ENCODE measurements around the gene FAM50A. TPM values are rescaled to one million over a fixed set of nuclear protein-coding genes. Genes with fewer than 3 reads are reported as not detected.

The FAM50A gene
- total and polyA plus RNA-seq, 2 donors (not counting 1 experiment from before 2014, with no cell fraction given) = 44.5 to 79.8 TPM

- CTCF ChIA-PET = no interaction called here
- no peak overlapping the region for H3K4me2 ChIP-seq (replicated peaks; ENCODE audit: low read depth, low read length, poor library complexity, severe bottlenecking)
- peaks cover 6% of the 10 kb centered on the region for H4K20me1 ChIP-seq (ENCODE audit: control insufficient read depth, insufficient read depth, low read length, poor library complexity, severe bottlenecking)
- POLR2A ChIA-PET = no interaction called here
- 97% methylated on average over 17 of the region's 21 CpGs for WGBS (ENCODE audit: insufficient coverage)
- TF ChIP-seq CTCF (IDR thresholded peaks at IDR 0.05) = no peak
- TF ChIP-seq EZH2 (IDR thresholded peaks at IDR 0.05; ENCODE audit: borderline replicate concordance, insufficient read depth, low read depth, low read length, poor library complexity, severe bottlenecking) = no peak
- no peak overlapping the region for H3K9ac ChIP-seq (ENCODE audit: low read length)
- no peak for ATAC-seq (ENCODE audit: low read depth)
- peaks cover 16 to 31% of the 10 kb centered on the region in 2 donors for H3K4me1 ChIP-seq (ENCODE audit: control insufficient read depth in 2 of 2, insufficient read depth in 2 of 2, low read length in 2 of 2)
- H3K9me3 Mint-ChIP-seq (ENCODE audit: insufficient read depth) = no peaks in the 10 kb centered on the region
- DNase-seq = no peak
- no peaks in the 10 kb centered on the region for H3K27me3 Mint-ChIP-seq
- H3K36me3 ChIP-seq (replicated peaks in 1 of 2; ENCODE audit: control extremely low read depth in 1 of 2, control insufficient read depth in 1 of 2, extremely low read depth in 1 of 2, insufficient read depth in 2 of 2, low read length in 1 of 2) = peaks cover 0 to 13% of the 10 kb centered on the region in 2 experiments
- no peak overlapping the region for H3K4me3 Mint-ChIP-seq
- H3K9me3 ChIP-seq (ENCODE audit: control extremely low read depth in 1 of 3, control insufficient read depth in 2 of 3, insufficient read depth in 1 of 3, low read length in 2 of 3) = no peaks in the 10 kb centered on the region
- no peak overlapping the region for H3K27ac ChIP-seq (ENCODE audit: low read length in 2 of 2)
- H2AFZ ChIP-seq (ENCODE audit: insufficient read depth, low read depth, low read length, poor library complexity, severe bottlenecking) = no peak overlapping the region
- no peak overlapping the region for H3K27ac Mint-ChIP-seq
- no peak overlapping the region for H3K4me3 ChIP-seq (ENCODE audit: control extremely low read depth in 1 of 5, extremely low read depth in 1 of 5, insufficient read depth in 1 of 5, low read depth in 2 of 5, low read length in 4 of 5)
- peaks cover 9% of the 10 kb centered on the region for H3K4me1 Mint-ChIP-seq
- intact Hi-C loops (cut with micrococcal nuclease) = loop anchor here (5.0 kb wide), 1 partner anchor 35 kb away; the partner anchor contains the start of gene LAGE3
- peaks cover 31% of the 10 kb centered on the region for H3K79me2 ChIP-seq (ENCODE audit: control insufficient read depth, insufficient read depth, low read length)
- H3K27me3 ChIP-seq (replicated peaks in 1 of 4; ENCODE audit: control extremely low read depth in 1 of 4, control insufficient read depth in 3 of 4, insufficient read depth in 4 of 4, low read length in 3 of 4) = no peaks in the 10 kb centered on the region
Observed at GRCh38 chrX:154441984-154442707, 1.8 kb upstream of the FAM50A start.

- peak; percentile 8 for ATAC-seq (ENCODE audit: low read depth)
- Mint-ChIP-seq H3K4me1 (peaks cover 5% of the 10 kb centered on the region), H3K4me3 (peak overlapping the region; percentile 83), H3K9me3 (ENCODE audit: insufficient read depth) (no peaks in the 10 kb centered on the region), H3K27me3 (no peaks in the 10 kb centered on the region), H3K27ac (peak overlapping the region; percentile 37)
- TF ChIP-seq EZH2 (IDR thresholded peaks at IDR 0.05; ENCODE audit: borderline replicate concordance, insufficient read depth, low read depth, low read length, poor library complexity, severe bottlenecking) (no peak), CTCF (IDR thresholded peaks at IDR 0.05) (no peak)
- Histone ChIP-seq H3K9ac (ENCODE audit: low read length) (peak overlapping the region; percentile 47), H2AFZ (ENCODE audit: insufficient read depth, low read depth, low read length, poor library complexity, severe bottlenecking) (peak overlapping the region; percentile 54), H3K9me3 (ENCODE audit: control extremely low read depth in 1 of 3, control insufficient read depth in 2 of 3, insufficient read depth in 1 of 3, low read length in 2 of 3) (no peaks in the 10 kb centered on the region), H3K4me3 (ENCODE audit: control extremely low read depth in 1 of 5, extremely low read depth in 1 of 5, insufficient read depth in 1 of 5, low read depth in 2 of 5, low read length in 4 of 5) (peak overlapping the region in 4 of 5 experiments; percentile 35 to 47 (median 42)), H4K20me1 (ENCODE audit: control insufficient read depth, insufficient read depth, low read length, poor library complexity, severe bottlenecking) (no peaks in the 10 kb centered on the region), H3K4me1 (ENCODE audit: control insufficient read depth in 2 of 2, insufficient read depth in 2 of 2, low read length in 2 of 2) (peaks cover 10 to 21% of the 10 kb centered on the region in 2 donors), H3K27ac (ENCODE audit: low read length in 2 of 2) (peak overlapping the region; percentile 69 to 81), H3K27me3 (replicated peaks in 1 of 4; ENCODE audit: control extremely low read depth in 1 of 4, control insufficient read depth in 3 of 4, insufficient read depth in 4 of 4, low read length in 3 of 4) (no peaks in the 10 kb centered on the region), H3K79me2 (ENCODE audit: control insufficient read depth, insufficient read depth, low read length) (peaks cover 18% of the 10 kb centered on the region), H3K4me2 (replicated peaks; ENCODE audit: low read depth, low read length, poor library complexity, severe bottlenecking) (peak overlapping the region; percentile 71), H3K36me3 (replicated peaks in 1 of 2; ENCODE audit: control extremely low read depth in 1 of 2, control insufficient read depth in 1 of 2, extremely low read depth in 1 of 2, insufficient read depth in 2 of 2, low read length in 1 of 2) (peaks cover 0 to 14% of the 10 kb centered on the region in 2 experiments)
- WGBS (ENCODE audit: insufficient coverage) = 10% methylated on average over 6 of the region's 10 CpGs
- ChIA-PET POLR2A (interaction anchor here (1.1 kb wide), 1 partner anchor 15 kb away, joined by 4 read pairs; the partner anchor contains the start of gene PLXNA3), CTCF (no interaction called here)
- intact Hi-C loops (cut with micrococcal nuclease) = loop anchor here (5.0 kb wide), 1 partner anchor 34 kb away; the partner anchor contains the start of gene LAGE3
- no peak for DNase-seq
Observed at GRCh38 chrX:154443479-154443910, 446 bp upstream of the FAM50A start.

Data from B cell (primary cell).